ENCODE data around the gene LMBRD1. TPM values are rescaled to one million over a fixed set of nuclear protein-coding genes. Genes with fewer than 3 reads are reported as not detected.

Gene LMBRD1
- total RNA-seq, 1 donor from 2014 or later, result 28.7 TPM

DNA sequence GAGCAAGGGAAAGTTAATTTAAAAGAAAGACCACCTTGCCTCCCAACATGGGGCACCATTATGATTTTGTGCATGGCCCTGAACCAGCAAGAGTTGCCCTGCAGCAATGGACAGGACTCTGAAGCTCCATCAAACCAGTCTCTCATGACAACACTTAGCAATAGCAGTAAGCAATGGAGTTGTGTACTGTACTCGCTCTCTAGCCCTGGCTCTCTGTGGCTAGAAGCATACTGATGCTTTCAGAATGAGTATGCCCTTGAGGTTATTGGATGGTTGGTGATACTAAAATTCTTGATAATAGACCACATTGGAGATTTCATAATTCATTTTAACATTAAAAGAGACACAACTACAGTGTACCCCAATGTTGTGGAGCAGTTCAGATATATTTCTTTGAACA lies 23.2 kb upstream of the LMBRD1 start:
- no peak for TF ChIP-seq CTCF (IDR thresholded peaks at IDR 0.05)
- Mint-ChIP-seq H3K4me1 (ENCODE audit: low read depth) (no peaks in the 10 kb centered on the region), H3K4me3 (ENCODE audit: unreplicated experiment) (no peak overlapping the region), H3K27me3 (ENCODE audit: low read depth) (no peaks in the 10 kb centered on the region), H3K36me3 (ENCODE audit: low read depth) (no peaks in the 10 kb centered on the region), H3K9me3 (ENCODE audit: low read depth) (no peaks in the 10 kb centered on the region), H3K27ac (ENCODE audit: unreplicated experiment) (no peak overlapping the region)
- no peak for DNase-seq (ENCODE audit: low spot score)

- TF ChIP-seq CTCF (IDR thresholded peaks at IDR 0.05), result no peak
- no peaks in the 10 kb centered on the region for H3K27me3 Mint-ChIP-seq (ENCODE audit: low read depth)
- H3K4me3 Mint-ChIP-seq (ENCODE audit: unreplicated experiment), result no peak overlapping the region
- no peak overlapping the region for H3K27ac Mint-ChIP-seq (ENCODE audit: unreplicated experiment)
- no peaks in the 10 kb centered on the region for H3K9me3 Mint-ChIP-seq (ENCODE audit: low read depth)
- no peaks in the 10 kb centered on the region for H3K4me1 Mint-ChIP-seq (ENCODE audit: low read depth)
- DNase-seq (ENCODE audit: low spot score), result no peak
- no peaks in the 10 kb centered on the region for H3K36me3 Mint-ChIP-seq (ENCODE audit: low read depth)
Observed at GRCh38 chr6:69819138-69819537, 22.3 kb upstream of the LMBRD1 start.

DNA sequence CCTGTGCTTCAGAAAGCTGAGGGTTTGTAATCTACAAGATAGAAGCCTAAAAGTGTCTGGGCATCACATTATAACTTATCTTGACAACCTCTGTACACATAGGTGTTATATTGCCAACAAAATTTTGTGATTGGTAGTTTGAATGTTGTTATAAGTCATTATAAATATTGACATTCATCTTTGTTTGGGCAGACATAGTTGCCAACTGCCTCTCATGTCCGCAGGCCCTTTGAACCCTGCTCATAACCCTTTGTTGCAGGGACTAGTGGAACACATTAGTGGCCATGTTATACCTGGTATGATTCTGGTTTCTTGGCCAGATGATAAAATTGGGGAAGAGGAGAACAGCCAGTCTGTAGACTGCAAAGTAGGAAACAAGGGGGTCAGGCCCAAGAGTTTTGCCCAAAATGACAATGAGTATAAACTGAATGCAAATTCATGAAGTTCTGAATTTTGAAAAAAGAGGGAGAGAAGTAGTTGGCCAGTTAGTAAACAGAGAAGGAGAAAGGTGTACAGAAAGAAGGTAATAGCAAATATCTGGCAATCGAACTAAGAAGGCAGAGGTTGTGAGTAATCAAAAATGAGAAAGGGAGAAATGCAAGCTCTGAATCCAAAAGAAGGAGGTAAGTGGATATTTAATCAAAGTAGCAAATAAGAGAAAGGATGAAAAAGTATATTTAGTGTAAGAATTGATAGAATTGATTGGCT lies 21.6 kb upstream of the LMBRD1 start:
- Mint-ChIP-seq H3K4me1 (ENCODE audit: low read depth) (no peaks in the 10 kb centered on the region), H3K36me3 (ENCODE audit: low read depth) (no peaks in the 10 kb centered on the region), H3K9me3 (ENCODE audit: low read depth) (no peaks in the 10 kb centered on the region), H3K4me3 (ENCODE audit: unreplicated experiment) (no peak overlapping the region), H3K27ac (ENCODE audit: unreplicated experiment) (no peak overlapping the region), H3K27me3 (ENCODE audit: low read depth) (no peaks in the 10 kb centered on the region)
- DNase-seq (ENCODE audit: low spot score), result no peak
- TF ChIP-seq CTCF (IDR thresholded peaks at IDR 0.05), result no peak

- Mint-ChIP-seq H3K36me3 (ENCODE audit: low read depth) (no peaks in the 10 kb centered on the region), H3K27me3 (ENCODE audit: low read depth) (no peaks in the 10 kb centered on the region), H3K4me1 (ENCODE audit: low read depth) (no peaks in the 10 kb centered on the region), H3K27ac (ENCODE audit: unreplicated experiment) (no peak overlapping the region), H3K4me3 (ENCODE audit: unreplicated experiment) (no peak overlapping the region), H3K9me3 (ENCODE audit: low read depth) (no peaks in the 10 kb centered on the region)
- DNase-seq (ENCODE audit: low spot score), result no peak
- no peak for TF ChIP-seq CTCF (IDR thresholded peaks at IDR 0.05)
Observed at GRCh38 chr6:69817358-69817757, 20.5 kb upstream of the LMBRD1 start.

- no peak for DNase-seq (ENCODE audit: low spot score)
- H3K27me3 Mint-ChIP-seq (ENCODE audit: low read depth), result no peaks in the 10 kb centered on the region
- no peak overlapping the region for H3K4me3 Mint-ChIP-seq (ENCODE audit: unreplicated experiment)
- H3K4me1 Mint-ChIP-seq (ENCODE audit: low read depth), result no peaks in the 10 kb centered on the region
- no peak overlapping the region for H3K27ac Mint-ChIP-seq (ENCODE audit: unreplicated experiment)
- no peaks in the 10 kb centered on the region for H3K9me3 Mint-ChIP-seq (ENCODE audit: low read depth)
- no peaks in the 10 kb centered on the region for H3K36me3 Mint-ChIP-seq (ENCODE audit: low read depth)
- no peak for TF ChIP-seq CTCF (IDR thresholded peaks at IDR 0.05)
Observed at GRCh38 chr6:69816569-69816968, 19.8 kb upstream of the LMBRD1 start.

Data from chondrocyte (in vitro differentiated cells).